HG03045 (cell line): ENCODE measurements around the gene LSS.
"Not testable (repeated sequence)": the region's sequence is repeated elsewhere in the genome, so short reads cannot be mapped to it uniquely, and the experiment has no call there.

Experiments used
- ATAC-seq: cut with Tn5 transposase; IDR thresholded peaks from one replicate; pipeline ENCODE4 v1.9.1; 2021; ENCODE audit warnings: mild to moderate bottlenecking, moderate library complexity; ENCODE audit not compliant: unreplicated experiment

The LSS gene

GRCh38 chr21:46246345-46246744 is 17.8 kb upstream of the LSS start:
- no peak for ATAC-seq

- no peak for ATAC-seq
These were observed 16.8 kb upstream of the LSS start for GRCh38 chr21:46245213-46245915.

GRCh38 chr21:46244602-46245001 is 16.0 kb upstream of the LSS start:
- ATAC-seq = no peak

- no peak for ATAC-seq
These were observed 15.4 kb upstream of the LSS start for GRCh38 chr21:46243960-46244361.

GRCh38 chr21:46243325-46243724 is 14.8 kb upstream of the LSS start:
- no peak for ATAC-seq

- ATAC-seq = not testable (repeated sequence)
These were observed 13.0 kb upstream of the LSS start for GRCh38 chr21:46241577-46241976.

GRCh38 chr21:46239817-46240325 is 11.3 kb upstream of the LSS start:
- no peak for ATAC-seq

GRCh38 chr21:46237474-46237873 is 8.9 kb upstream of the LSS start:
- ATAC-seq = no peak

GRCh38 chr21:46234436-46234950 is 5.9 kb upstream of the LSS start:
- no peak for ATAC-seq

- ATAC-seq = no peak
These were observed 1.3 kb upstream of the LSS start for GRCh38 chr21:46229923-46230260.

- ATAC-seq = peak; percentile 14
These were observed 754 bp upstream of the LSS start for GRCh38 chr21:46229133-46229922.

- ATAC-seq = no peak
These were observed 696 bp downstream of the LSS start for GRCh38 chr21:46227811-46228344.

- no peak for ATAC-seq
These were observed 1.5 kb downstream of the LSS start for GRCh38 chr21:46226920-46227599.

GRCh38 chr21:46226146-46226545 is 2.4 kb downstream of the LSS start:
- ATAC-seq = no peak

- not testable (repeated sequence) for ATAC-seq
These were observed 4.9 kb downstream of the LSS start for GRCh38 chr21:46223661-46224060.

GRCh38 chr21:46223217-46223616 is 5.4 kb downstream of the LSS start:
- no peak for ATAC-seq

- ATAC-seq = no peak
These were observed 6.0 kb downstream of the LSS start for GRCh38 chr21:46222436-46223116.

GRCh38 chr21:46221664-46222435 is 6.7 kb downstream of the LSS start:
- no peak for ATAC-seq

- ATAC-seq = no peak
These were observed 7.7 kb downstream of the LSS start for GRCh38 chr21:46220847-46221246.

- no peak for ATAC-seq
These were observed 8.2 kb downstream of the LSS start for GRCh38 chr21:46220275-46220810.
